ENCODE results near the gene AP5S1. TPM values are rescaled to one million over a fixed set of nuclear protein-coding genes. Genes with fewer than 3 reads are reported as not detected.

Gene AP5S1
- total and polyA plus RNA-seq, 2 of the 13 experiments (the other 11 are each of a cell fraction or from before 2014, with no cell fraction given): 7.9 to 23.2 TPM

- no peak for TF ChIP-seq ZBTB14 (CRISPR knock-in tag; IDR thresholded peaks at IDR 0.05)
- no peak for TF ChIP-seq STAT6 (CRISPR knock-in tag; IDR thresholded peaks at IDR 0.05; ENCODE audit: borderline replicate concordance)
- TF ChIP-seq ATRX (CRISPR knock-in tag; IDR thresholded peaks at IDR 0.05; ENCODE audit: borderline replicate concordance): no peak
- no peak; the same call in 1 of the 2 replicates for TF ChIP-seq ZNF777 (CRISPR knock-in tag; IDR thresholded peaks at IDR 0.05)
- peak; percentile 48; the same call in 1 of the 2 replicates for TF ChIP-seq ZNF747 (CRISPR knock-in tag; IDR thresholded peaks at IDR 0.05; ENCODE audit: borderline replicate concordance)
- TF ChIP-seq CREB1 (IDR thresholded peaks at IDR 0.05): peak; percentile 60; the same call in 1 of the 2 replicates
- TF ChIP-seq CREB1 (CRISPR knock-in tag; IDR thresholded peaks at IDR 0.05): no peak
- TF ChIP-seq PREB (CRISPR knock-in tag; IDR thresholded peaks at IDR 0.05): no peak
- TF ChIP-seq ZNF841 (CRISPR knock-in tag; IDR thresholded peaks at IDR 0.05; ENCODE audit: borderline replicate concordance): no peak
- TF ChIP-seq ZNF678 (CRISPR knock-in tag; IDR thresholded peaks at IDR 0.05): peak; percentile 69; the same call in 1 of the 2 replicates
- peak; percentile 72; the same call in 1 of the 2 replicates for TF ChIP-seq ZNF580 (CRISPR knock-in tag; IDR thresholded peaks at IDR 0.05; ENCODE audit: borderline replicate concordance, low read depth)
- TF ChIP-seq ZNF207 (IDR thresholded peaks at IDR 0.05; ENCODE audit: borderline replicate concordance): no peak
- TF ChIP-seq HNRNPUL1 (IDR thresholded peaks at IDR 0.05; ENCODE audit: low read depth, low read length): no peak
- TF ChIP-seq ZNF232 (CRISPR knock-in tag; IDR thresholded peaks at IDR 0.05; ENCODE audit: borderline replicate concordance): peak; percentile 56; the same call in 1 of the 2 replicates
- TF ChIP-seq WIZ (CRISPR knock-in tag; IDR thresholded peaks at IDR 0.05): no peak
- no peak for TF ChIP-seq ZNF883 (CRISPR knock-in tag; IDR thresholded peaks at IDR 0.05; ENCODE audit: not compliant biosample characterization)
- TF ChIP-seq STAG1 (CRISPR knock-in tag; IDR thresholded peaks at IDR 0.05): no peak
- TF ChIP-seq TOE1 (CRISPR knock-in tag; IDR thresholded peaks at IDR 0.05): no peak
- TF ChIP-seq FOXK1 (CRISPR knock-in tag; IDR thresholded peaks at IDR 0.05; ENCODE audit: borderline replicate concordance, low read depth): no peak
- no peak for TF ChIP-seq TBP (CRISPR knock-in tag; IDR thresholded peaks at IDR 0.05)
- TF ChIP-seq ZNF136 (CRISPR knock-in tag; IDR thresholded peaks at IDR 0.05; ENCODE audit: low read depth): no peak
- TF ChIP-seq ZNF430 (CRISPR knock-in tag; IDR thresholded peaks at IDR 0.05): peak; percentile 42; the same call in 1 of the 2 replicates
- no peak for TF ChIP-seq PBX3 (CRISPR knock-in tag; IDR thresholded peaks at IDR 0.05; ENCODE audit: borderline replicate concordance)
Measured at GRCh38 chr20:3795511-3796468, 24.6 kb upstream of the AP5S1 start, which contains the start of gene CDC25B (continued).

Measured in HepG2 (cell line).